ENCODE data around the gene PTGER4.

GRCh38 chr5:40631236-40631635 is 48.5 kb upstream of the PTGER4 start:
- TF ChIP-seq CTCF (IDR thresholded peaks at IDR 0.05), result no peak
- no peak for TF ChIP-seq POLR2A (IDR thresholded peaks at IDR 0.05)
- TF ChIP-seq EP300 (IDR thresholded peaks at IDR 0.05), result no peak
